Measurements from ENCODE around the gene DAPK2. TPM values are rescaled to one million over a fixed set of nuclear protein-coding genes. Genes with fewer than 3 reads are reported as not detected.
A peak's percentile ranks its signal among the peaks of the same experiment; 100 is the strongest.
"Not testable (repeated sequence)": the region's sequence is repeated elsewhere in the genome, so short reads cannot be mapped to it uniquely, and the experiment has no call there.

DAPK2 gene
- polyA plus RNA-seq, 3 donors: 4.4 to 8.2 (median 5.1) TPM

DNA sequence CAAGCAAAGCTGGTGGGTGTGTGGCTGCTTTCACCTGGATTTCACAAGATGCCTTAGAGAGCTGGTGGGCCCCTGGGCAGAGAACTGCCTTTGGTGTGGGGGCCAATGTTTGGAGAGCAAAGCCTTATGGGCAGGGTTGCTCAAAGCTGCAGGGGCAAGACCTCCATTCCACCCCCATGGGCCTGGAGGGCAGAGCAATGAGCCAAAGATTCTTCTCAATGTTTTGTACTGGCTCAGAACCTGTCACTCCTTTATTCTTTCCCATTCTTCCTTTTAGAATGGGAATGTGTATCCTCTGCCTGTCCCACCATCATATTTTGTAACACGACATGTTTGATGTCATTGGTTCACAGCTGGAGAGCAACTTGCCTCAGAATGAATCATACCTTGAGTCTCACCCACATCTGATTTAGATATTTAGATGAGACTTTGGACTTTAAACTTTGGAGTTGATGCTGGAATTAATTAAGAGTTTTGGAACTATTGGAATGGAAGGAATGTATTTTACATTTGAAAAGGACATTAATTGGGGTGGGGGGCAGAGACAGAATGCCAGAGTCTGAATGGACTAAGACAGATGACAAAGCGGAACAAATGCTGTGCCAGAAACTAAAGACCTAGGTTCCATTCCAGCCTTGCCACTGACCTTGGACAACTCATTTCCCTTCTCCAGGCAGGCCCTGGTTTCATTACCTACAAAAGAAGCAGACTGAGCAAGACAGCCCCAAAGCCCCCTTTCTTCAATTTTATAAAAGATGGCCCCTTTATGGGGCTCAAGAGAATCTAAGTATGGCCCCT lies 72.9 kb downstream of the DAPK2 start:
- no peak for DNase-seq

- no peak for DNase-seq
Observed at GRCh38 chr15:63972801-63973200, 73.5 kb downstream of the DAPK2 start.

GRCh38 chr15:63971904-63972303 lies 74.4 kb downstream of the DAPK2 start:
- no peak for DNase-seq

GRCh38 chr15:63971427-63971805 lies 74.9 kb downstream of the DAPK2 start:
- DNase-seq: no peak

DNA sequence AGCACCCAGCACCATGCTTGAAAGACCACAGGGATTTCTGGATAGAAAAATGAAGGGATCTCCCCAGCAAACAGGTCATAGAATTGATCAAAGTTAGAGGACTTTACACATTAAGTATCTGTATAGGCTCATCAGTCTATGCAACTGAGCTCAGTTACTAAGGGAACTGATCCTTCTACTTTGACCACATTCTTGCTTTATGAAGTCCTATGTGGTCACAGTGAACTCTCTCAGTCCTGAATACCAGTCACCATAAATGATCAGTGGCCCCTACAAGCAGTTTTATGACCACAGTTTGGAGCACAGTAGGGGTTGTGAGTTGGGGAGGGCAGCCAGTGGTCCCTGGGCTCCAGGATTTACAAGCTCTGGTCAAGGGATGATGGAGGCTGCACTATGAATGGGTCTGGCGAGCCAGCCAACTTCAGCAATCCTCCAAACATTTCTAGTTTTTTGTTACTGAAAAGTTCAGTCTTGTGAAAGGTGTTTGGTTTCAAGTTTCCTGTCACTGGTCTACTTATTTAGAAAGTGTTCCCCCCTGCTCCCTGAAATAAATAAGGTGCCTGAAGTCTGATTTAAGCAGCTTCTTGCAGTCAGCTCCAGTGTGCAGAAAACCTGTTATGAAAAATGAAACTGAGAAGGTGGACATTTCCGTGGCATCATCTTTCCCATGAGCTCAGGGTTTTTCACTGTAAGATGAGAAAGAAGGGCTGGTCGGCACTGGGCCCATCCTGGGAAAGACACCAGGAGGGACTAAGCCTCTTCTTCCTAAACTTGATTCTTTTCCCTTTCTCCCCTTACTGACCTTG lies 75.5 kb downstream of the DAPK2 start:
- peak; percentile 52 for DNase-seq

DNA sequence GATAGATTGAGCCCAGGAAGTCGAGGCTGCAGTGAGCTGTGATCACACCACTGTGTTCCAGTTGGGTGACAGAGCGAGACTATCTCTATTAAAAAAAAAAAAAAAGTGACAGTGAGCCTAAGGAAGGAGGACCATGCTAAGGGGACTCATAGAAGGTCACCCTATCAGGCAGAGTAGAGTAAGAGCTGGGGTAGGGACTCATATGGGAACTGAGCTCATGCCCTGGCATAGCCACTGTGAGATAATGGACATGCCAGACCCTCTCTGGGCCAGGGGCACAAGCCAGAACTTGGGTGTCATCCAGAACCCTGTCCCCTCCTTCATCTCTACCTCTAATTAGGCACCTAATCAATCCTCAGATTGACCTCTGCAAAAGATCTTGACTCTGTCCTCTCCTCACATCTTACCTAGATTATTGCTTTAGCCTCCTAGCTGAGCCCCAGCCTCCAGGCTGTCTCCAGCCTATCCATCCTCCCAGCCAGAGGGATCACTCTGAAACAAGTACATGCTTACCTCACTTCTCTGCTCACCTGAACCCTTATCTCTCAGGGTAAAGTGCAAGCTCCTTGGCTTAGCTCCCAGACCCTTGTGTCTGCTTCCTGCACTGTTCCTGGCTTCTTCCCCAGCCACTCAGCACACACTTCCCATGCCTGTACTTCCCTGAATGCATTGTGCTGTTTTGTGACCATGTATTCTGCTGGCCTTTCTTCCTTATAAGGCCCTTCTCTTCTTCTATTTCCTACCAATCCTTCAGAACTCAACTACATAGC lies 76.4 kb downstream of the DAPK2 start:
- no peak for DNase-seq

DNA sequence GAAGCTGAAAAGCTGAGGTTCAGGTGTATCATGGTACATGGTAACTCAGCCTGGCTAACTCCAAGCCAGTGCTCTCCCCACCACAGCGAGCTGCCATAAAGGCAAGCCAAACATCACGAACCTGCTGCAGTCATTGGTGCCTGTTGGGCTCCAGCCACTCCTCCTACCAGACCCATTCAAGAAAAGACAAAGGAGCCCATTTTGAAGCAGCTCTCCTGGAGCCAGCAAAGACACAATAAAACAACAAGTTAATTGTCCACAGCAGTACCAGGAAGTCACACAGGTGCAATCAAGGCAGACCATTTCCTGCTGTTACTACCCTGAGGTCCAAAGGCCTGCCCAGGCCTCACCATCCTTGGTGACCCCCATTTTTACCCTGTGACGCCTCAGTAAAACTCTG lies 77.6 kb downstream of the DAPK2 start:
- no peak for DNase-seq

DNA sequence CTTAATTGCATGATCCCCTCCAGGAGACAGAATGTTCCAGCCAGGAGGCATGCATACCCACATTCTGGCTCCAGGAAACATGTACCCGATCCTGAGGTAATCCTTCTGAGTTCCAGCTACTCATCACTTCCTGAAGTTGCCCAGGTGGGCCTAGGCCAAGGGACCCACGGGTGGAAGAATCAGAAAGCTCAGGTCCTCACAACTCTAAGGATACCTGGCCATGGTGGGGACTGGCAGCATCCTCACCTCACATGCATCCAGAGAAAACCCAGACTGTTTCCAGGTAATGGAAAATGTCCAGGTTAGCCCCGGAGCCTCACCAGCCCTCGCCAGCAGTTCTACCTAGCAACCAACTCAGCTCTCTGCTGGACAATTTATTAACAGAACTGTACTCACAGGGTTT lies 78.2 kb downstream of the DAPK2 start:
- DNase-seq: no peak

GRCh38 chr15:63967616-63968015 lies 78.7 kb downstream of the DAPK2 start:
- DNase-seq: no peak

GRCh38 chr15:63962947-63963721 lies 83.2 kb downstream of the DAPK2 start:
- not testable (repeated sequence) for DNase-seq

DNA sequence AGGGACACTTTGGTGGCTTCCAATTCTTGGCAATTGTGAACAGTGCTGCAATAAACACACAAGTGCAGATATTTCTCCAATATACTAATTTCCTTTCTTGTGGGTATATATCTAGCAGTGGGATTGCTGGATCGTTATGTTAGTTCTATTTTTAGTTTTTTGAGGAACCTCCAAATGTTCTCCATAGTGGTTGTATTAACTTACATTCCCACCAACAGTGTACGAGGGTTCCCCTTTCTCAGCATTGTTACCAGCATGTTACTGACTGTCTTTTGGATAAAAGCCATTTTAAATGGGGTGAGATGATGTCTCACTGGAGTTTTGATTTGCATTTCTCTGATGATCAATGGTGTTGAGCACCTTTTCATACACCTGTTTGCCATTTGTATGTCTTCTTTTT lies 92.8 kb downstream of the DAPK2 start:
- no peak for DNase-seq

DNA sequence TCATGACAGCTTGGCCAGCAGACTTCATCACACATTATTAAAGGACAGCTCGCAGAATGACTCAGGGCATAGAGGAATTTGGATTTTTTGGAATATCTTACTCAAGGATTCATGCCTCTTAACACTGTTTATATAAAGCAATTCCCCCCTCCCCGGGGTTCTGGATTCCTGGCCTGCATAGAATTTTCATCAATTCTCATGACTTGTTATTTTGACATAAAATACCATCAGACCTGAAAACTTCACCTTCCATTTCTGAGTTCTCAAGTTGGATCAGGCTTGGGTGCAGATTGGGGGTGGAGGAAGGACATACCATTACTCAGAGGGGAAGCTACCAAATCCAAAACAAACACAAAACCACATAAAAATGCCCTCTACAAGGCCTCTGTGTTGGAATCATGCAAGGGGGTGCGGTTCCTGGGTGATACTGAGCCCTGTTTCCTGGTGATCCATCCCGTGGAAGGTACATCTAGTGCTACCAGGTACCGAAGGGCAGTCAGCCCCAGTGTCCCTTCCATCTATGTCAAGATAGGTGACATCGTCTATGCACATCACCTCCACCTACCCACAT lies 95.3 kb downstream of the DAPK2 start:
- DNase-seq: no peak

- no peak for DNase-seq
Observed at GRCh38 chr15:63948971-63949370, 97.3 kb downstream of the DAPK2 start.

DNA sequence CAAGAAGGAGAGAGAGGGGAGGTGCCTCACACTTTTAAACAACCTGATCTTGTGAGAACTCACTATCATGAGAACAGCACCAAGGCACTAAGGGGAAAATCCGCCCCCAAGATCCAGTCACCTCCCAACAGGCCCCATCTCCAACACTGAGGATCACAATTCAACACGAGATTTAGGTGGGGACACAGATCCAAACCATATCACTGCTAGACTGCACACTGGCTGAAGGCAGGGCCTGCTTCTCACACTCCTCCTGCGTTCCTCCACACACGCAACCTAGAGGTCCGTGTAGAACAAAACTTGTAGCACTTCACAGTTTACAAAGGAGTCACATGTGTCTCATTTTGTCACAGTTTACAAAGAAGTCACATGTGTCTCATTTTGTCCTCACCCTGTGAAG lies 97.8 kb downstream of the DAPK2 start:
- no peak for DNase-seq

- DNase-seq: no peak
Observed at GRCh38 chr15:63947228-63947627, 99.1 kb downstream of the DAPK2 start.

DNA sequence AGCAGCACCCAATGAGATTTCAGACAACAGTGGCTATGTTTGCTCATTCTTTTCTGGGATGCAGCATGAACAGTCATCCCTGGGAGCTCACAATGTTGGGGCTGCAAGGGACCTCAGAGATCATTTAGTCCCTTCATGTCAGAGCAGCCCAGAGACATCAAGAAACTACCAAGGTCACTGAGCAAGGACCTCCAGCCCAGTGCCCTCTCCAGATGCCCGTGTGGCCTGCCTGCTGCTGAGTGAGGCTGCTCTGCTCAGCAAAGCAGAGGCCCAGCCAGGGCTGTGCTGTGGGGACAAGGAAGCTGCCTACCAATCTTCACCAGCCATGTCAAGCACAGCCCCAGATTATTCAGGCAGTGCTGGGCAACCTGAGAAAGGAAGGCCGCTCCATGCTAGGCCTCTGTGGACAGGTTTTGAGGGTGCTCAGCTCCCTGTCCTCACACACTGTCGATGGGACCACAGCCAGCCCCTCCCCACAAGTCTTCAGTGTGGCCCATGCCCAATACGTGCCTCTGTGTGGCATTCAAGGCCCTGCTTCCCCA lies 99.7 kb downstream of the DAPK2 start:
- DNase-seq: no peak

GRCh38 chr15:63945838-63946298 lies 100.4 kb downstream of the DAPK2 start:
- no peak for DNase-seq

- peak; percentile 62 for DNase-seq
Observed at GRCh38 chr15:63945007-63945788, 101.1 kb downstream of the DAPK2 start.

- no peak for DNase-seq
Observed at GRCh38 chr15:63944681-63944955, 101.7 kb downstream of the DAPK2 start.
